Stimulated activated CD4-positive, alpha-beta T cell treated with anti-CD3 and anti-CD28 coated beads, Interleukin-4, amount 100 ng/mL, for 48 hours (primary cell): ENCODE measurements around the gene KRT86.
"Not testable (repeated sequence)": the region's sequence is repeated elsewhere in the genome, so short reads cannot be mapped to it uniquely, and the experiment has no call there.

Experiments used
- DNase-seq, 2 donors: peaks; one replicate each; pipeline ENCODE4 v3.0.0-alpha.2; 2020; ENCODE audit warnings: low read depth in 2 of 2

KRT86 gene

DNA sequence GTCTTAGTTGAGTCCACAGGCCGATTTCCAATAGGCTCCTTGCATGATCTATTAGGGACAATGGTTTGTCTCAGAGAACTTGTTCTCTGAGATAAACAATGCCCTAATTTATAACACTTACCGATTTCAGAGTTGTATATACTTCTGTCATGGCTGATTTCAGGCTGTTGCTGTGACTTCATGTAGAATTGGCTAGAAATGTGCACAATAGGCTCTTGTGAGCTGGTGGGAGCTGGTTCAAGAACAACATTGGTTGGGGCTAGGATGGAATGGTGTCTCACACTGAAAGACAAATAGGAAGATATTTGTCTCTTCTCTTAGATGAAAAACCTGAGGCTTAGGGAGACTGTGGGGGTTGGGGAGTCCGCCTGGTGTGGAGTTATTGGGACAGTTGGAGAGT lies 6.7 kb upstream of the KRT86 start:
- DNase-seq = no peak

DNA sequence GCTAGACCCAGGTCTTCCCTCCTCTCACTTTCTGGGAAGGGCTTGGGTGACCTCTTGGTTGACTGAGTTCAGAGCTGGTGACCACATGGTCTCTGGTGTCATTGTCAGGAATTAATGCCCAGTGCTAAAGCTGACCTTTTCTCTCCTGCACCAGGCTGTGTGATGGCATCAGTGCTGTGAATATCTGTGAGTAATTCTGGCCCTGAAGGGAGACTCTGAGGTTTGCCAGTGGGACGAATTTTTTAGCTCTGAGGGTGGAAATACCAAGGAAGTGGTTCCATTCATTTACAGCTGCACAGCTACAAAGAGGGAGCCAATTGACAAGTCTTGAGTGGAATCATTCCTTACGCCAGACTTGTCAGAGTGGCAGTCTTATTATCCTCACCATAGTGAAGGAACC lies 6.2 kb upstream of the KRT86 start:
- no peak for DNase-seq

DNA sequence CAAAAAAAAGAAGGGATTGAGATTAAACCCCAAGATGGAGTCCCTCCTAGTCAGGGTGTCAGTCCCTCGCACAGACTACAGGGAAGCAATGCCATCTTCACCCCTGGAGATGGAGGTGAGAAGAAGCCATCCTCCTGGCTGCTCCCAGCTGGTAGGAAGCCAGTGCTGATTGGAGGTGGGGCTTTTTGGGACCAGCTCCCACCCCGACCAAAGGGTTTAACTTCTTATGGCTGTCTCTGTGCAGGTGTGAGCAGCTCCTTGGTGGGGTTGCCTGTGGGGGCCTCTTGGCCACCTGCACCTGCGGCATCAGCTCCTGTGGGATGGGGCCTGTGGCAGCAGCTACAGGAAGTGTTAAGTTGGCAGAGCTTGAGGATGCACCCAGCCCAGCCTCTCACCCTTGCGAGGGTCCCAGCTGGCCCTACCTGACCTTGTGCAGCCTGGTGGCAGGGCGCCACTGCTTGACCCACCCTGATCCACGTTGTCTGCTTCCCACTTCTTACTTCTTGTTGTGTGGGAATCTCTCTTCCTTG lies 3.8 kb upstream of the KRT86 start:
- no peak for DNase-seq

- no peak for DNase-seq
Measured at GRCh38 chr12:52271158-52271557, 3.3 kb upstream of the KRT86 start.

DNA sequence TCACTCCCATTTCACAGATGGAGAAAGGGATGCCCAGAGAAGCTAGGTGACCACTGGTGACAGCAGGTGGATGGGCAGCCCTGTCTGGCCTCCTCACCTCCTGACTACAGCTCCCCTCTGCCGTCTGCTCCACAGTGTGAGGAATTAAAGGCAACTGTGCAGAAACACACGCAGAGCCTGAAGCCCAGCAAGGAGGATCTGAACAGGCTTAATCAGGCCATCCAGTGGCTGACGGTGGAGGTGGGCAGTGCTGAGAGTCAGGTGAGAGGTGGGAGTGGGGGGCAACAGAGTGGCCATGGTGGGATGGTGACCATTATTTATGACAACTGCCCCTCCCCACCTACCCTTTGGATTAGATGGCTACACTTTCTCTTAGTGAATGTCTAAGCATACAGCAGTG lies 1.2 kb downstream of the KRT86 start:
- DNase-seq = no peak

DNA sequence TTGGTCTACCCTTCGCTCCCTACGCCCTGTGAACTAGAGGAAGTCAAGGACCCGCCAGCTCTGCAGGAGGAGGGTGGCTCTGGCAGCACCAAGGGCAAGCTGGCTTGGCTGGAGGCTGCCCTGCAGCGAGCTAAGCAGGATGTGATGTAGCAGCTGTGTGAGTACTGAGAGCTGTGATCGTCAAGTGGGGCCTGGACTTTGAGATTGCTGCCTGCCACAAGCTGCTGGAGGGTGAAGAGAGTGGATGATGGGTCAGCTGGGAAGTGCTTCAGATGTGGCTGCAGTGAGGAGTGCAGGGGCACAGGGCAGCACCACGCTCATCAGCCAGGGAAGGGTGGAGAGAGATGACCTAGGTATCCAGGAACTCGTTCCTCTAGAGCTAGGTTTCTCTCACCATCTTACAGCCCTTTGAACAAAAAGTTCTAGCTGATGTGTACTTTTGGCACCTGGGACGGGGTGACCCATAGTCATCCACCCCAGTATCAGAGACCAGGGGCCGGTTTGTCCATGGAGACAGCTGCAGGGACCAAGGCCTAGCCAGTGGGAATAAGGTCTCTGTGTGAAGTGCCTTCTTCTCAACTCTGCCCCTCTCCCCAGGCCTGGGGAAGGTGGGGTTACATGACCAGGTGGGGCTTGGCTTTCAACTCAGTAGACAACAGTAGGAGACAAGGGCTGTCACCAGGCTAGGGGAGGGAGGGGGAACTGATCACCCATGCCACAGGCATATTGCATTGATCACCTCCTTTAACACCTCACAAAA lies 3.2 kb downstream of the KRT86 start:
- DNase-seq = no peak

- DNase-seq = peak; percentile 64 to 73
Measured at GRCh38 chr12:52278575-52279421, 4.4 kb downstream of the KRT86 start.

DNA sequence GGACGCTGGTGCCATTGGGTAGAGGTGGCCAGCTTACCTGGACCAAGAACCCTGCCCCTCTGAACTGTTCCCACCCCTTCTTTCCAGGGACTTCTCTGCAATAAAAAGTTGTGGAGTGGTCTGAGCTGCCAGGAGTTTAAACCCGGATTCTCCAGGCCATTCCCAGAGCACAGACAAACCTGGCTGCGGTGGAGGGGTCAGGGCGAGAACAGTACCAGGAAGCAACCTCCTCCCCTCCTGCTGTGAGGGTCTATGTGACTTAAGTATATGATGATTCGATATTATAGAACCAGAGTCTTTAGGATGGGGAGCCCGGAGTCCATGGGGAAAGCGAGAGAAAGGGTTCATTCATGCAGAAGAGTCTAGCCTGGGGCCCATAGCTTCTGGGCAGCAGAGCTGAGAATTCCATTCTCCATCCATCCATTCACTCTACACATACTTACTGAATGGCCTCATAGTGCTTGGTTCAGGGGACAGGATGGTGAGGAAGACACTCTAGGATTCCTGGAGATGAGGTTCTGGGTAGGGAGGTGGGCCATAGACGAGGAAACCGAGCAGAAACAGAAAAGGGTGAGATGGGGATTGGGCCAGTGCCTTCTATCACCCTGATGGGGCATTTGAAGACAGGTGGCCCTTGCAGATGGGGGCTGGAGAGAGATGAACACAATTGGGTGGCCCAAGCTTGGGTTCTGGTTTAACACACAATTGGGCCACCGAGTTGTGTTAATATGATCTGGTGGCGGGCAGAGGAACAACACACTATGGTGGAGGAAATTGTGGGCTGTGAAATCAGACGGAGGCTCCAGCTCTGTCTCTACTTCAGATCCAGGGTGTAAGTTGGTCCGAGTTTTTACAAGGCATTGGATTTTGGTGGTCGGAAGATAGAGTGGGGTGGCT lies 5.2 kb downstream of the KRT86 start:
- DNase-seq = no peak

GRCh38 chr12:52280319-52280795 lies 5.9 kb downstream of the KRT86 start:
- DNase-seq = no peak

DNA sequence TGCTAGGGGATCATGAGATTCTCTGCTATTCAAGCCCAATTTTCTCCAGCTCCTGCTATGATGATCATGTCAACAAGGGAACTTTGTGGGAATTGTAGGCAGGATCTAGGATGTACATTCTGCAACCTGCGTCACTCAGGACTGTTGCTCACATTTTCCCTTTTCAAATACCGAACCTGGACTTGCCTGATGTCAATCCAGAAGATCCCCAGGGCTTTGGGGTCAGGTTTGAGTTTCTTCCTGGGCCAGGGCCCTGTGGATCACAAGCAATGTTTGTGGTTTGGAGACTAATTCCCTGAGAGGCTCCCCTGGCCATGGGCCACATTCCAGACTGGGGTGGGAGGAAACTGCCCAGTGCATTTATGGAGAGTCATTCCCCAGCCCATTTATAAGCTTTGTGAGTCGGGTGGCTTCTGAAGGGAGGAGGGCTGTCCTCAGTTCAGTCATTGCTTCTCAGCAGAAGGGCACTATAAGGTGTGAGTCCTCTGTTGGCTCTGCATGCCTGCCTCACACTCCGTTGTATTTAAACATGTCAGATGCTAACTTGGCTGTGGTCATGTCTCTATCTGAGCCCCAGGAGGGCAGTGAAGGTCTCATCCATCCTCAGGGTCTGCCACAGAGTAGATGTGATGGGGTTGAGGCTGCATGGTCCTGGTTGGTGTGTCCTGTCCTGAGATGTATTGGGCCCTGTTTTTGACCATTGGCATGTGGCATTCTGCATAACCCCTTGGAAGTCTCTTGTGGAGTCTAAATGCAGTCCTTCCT lies 6.5 kb downstream of the KRT86 start:
- DNase-seq = no peak

DNA sequence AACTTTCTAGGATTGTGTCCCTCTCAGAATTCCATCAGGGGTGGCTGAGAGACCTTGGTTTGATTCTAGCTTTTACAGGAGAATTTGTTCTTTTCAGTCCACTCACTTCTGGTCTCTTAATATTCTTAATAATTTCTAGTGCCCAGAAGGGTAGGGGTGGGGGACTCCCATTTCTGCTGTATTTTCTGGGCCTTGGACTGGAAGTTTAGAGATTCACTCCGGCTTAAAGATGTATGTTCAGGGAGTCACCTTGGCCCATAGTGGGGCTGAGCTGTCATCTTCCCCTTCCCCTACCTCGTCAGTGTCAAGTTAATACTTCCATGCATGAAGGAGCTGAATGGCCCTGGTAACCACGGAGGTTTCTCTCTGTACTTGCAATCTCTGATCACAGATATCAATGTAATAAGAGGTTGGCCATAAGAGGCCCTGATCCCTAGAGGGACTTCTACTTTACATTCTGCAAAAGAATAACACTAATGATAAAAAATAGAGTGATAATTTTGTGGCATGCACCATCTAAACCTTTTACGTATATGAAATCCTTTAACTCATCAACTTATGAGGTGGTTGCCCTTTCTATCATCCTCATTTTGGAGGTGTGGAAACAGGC lies 10.2 kb downstream of the KRT86 start:
- DNase-seq = no peak

DNA sequence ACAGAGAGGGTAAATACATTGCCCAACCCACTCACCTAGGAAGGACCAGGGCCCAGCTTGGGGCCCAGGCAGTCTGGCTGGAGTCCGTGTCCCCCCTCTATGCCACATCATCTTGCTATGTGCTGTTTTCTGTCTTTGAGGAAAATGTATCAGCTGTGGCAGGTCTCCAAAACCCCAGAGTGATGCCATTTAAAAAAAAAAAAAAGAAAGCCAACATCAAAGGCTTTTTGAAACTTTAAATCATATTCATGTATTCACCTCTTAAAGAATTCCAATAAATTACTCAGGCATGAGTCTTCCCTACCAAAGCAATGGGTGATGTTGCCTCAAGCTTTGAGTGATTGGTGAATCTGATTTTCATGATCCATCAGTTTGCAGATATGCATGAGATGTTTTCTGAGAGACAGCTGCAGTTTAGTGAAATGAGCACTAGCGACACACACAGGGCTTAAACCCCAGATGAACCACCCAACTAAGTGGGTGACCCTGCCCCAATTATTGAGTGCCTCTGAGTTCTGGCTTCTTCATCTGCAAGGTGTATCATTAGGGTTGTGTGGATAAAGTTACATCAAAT lies 10.8 kb downstream of the KRT86 start:
- no peak for DNase-seq

- DNase-seq = no peak
Measured at GRCh38 chr12:52285851-52286530, 11.5 kb downstream of the KRT86 start.

DNA sequence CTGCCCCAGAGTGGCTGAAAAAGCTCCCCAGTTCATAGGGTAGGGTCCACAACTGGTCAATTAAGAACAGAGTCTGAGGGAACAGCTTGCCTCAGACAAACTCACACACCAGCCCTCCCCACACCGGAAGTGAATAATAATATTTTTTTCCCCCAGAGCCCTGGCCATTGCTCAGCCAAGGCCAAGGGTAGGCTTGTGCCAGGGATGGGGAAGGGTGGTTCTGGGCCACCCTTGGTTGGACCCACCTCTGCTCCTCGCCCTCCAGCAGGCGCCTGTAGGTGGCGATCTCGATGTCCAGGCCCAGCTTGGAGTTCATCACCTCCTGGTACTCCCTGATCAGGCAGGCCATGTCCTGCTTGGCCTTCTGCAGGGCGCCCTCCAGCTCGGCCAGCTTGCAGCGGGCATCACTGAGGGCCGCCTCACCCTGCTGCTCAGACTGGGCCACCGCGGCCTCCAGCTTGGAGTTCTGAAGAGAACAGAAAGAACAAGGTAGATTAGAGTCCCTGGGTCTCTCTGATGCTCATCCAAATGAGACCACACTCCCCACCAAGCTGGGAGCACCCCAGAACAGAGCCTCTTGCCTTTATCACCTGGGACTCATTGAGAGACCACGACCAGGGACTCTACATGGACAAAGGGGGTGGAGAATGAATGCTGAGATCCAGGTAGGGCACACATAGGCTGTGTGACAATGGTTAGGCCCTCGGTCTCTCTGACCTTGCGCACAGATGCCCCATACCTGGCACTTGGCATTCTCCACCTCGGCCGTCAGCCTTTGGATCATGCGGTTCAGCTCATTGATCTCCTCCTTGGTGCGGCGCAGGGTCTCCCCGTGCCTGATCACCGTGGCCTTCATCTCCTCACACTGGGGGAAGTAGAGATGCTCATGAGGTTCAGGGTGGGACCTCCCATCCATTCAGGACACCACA lies 12.7 kb downstream of the KRT86 start:
- DNase-seq = not testable (repeated sequence)

- DNase-seq = not testable (repeated sequence)
Measured at GRCh38 chr12:52287816-52288805, 13.7 kb downstream of the KRT86 start.

GRCh38 chr12:52290483-52291134 lies 16.2 kb downstream of the KRT86 start:
- DNase-seq = not testable (repeated sequence)
